ENCODE results near the gene FLNB.

The FLNB gene

GRCh38 chr3:58036293-58037032 lies 28.2 kb downstream of the FLNB start:
- H3K27ac ChIP-seq, result no peak overlapping the region
- no peak overlapping the region for H3K4me3 ChIP-seq (ENCODE audit: low read depth in 1 of 2, low read length in 1 of 2)
- H3K9me3 ChIP-seq, result no peaks in the 10 kb centered on the region
- H3K27me3 ChIP-seq, result no peaks in the 10 kb centered on the region
- H3K4me1 ChIP-seq (ENCODE audit: control insufficient read depth in 1 of 2, insufficient read depth in 1 of 2, low read depth in 1 of 2, low read length in 1 of 2), result no peaks in the 10 kb centered on the region
- no peak for TF ChIP-seq CTCF (IDR thresholded peaks at IDR 0.05)
- H3K36me3 ChIP-seq, result no peaks in the 10 kb centered on the region

GRCh38 chr3:58037141-58037910 lies 29.1 kb downstream of the FLNB start:
- Histone ChIP-seq H3K9me3 (no peaks in the 10 kb centered on the region), H3K27ac (no peak overlapping the region), H3K27me3 (no peaks in the 10 kb centered on the region), H3K36me3 (no peaks in the 10 kb centered on the region), H3K4me1 (ENCODE audit: control insufficient read depth in 1 of 2, insufficient read depth in 1 of 2, low read depth in 1 of 2, low read length in 1 of 2) (no peaks in the 10 kb centered on the region), H3K4me3 (ENCODE audit: low read depth in 1 of 2, low read length in 1 of 2) (no peak overlapping the region)
- no peak for TF ChIP-seq CTCF (IDR thresholded peaks at IDR 0.05)

- Histone ChIP-seq H3K4me3 (ENCODE audit: low read depth in 1 of 2, low read length in 1 of 2) (no peak overlapping the region), H3K27ac (no peak overlapping the region), H3K4me1 (ENCODE audit: control insufficient read depth in 1 of 2, insufficient read depth in 1 of 2, low read depth in 1 of 2, low read length in 1 of 2) (no peaks in the 10 kb centered on the region), H3K27me3 (no peaks in the 10 kb centered on the region), H3K9me3 (no peaks in the 10 kb centered on the region), H3K36me3 (no peaks in the 10 kb centered on the region)
- no peak for TF ChIP-seq CTCF (IDR thresholded peaks at IDR 0.05)
Observed at GRCh38 chr3:58038675-58039292, 30.6 kb downstream of the FLNB start.

- TF ChIP-seq CTCF (IDR thresholded peaks at IDR 0.05), result no peak
- Histone ChIP-seq H3K4me1 (ENCODE audit: control insufficient read depth in 1 of 2, insufficient read depth in 1 of 2, low read depth in 1 of 2, low read length in 1 of 2) (no peaks in the 10 kb centered on the region), H3K27ac (no peak overlapping the region), H3K9me3 (no peaks in the 10 kb centered on the region), H3K4me3 (ENCODE audit: low read depth in 1 of 2, low read length in 1 of 2) (no peak overlapping the region), H3K36me3 (no peaks in the 10 kb centered on the region), H3K27me3 (no peaks in the 10 kb centered on the region)
Observed at GRCh38 chr3:58039601-58040000, 31.4 kb downstream of the FLNB start.

GRCh38 chr3:58041182-58041825 lies 33.1 kb downstream of the FLNB start:
- Histone ChIP-seq H3K4me3 (ENCODE audit: low read depth in 1 of 2, low read length in 1 of 2) (no peak overlapping the region), H3K27ac (no peak overlapping the region), H3K4me1 (ENCODE audit: control insufficient read depth in 1 of 2, insufficient read depth in 1 of 2, low read depth in 1 of 2, low read length in 1 of 2) (no peaks in the 10 kb centered on the region), H3K36me3 (no peaks in the 10 kb centered on the region), H3K27me3 (no peaks in the 10 kb centered on the region), H3K9me3 (no peaks in the 10 kb centered on the region)
- no peak for TF ChIP-seq CTCF (IDR thresholded peaks at IDR 0.05)
